Activated CD4-positive, alpha-beta memory T cell treated with anti-CD3 and anti-CD28 coated beads, Interleukin-2, amount 10 ng/mL, durations not matched to agents 7 days and 5 days (primary cell): ENCODE results near the gene CMSS1. TPM values are rescaled to one million over a fixed set of nuclear protein-coding genes. Genes with fewer than 3 reads are reported as not detected.

Experiments
- CTCF ChIA-PET: fragments of 350-600 bp; sonication (Branson Sonifier 250); formaldehyde crosslinking; loops from one replicate; lab custom pipeline; 2021; ENCODE audit warnings: antibody characterized with exemption, inconsistent platforms; lab: Charles Lee
- POLR2A ChIA-PET: fragments of 350-600 bp; sonication (Branson Sonifier 250); formaldehyde crosslinking; loops from one replicate; lab custom pipeline; 2021; ENCODE audit warnings: antibody characterized with exemption; lab: Charles Lee
- DNase-seq: peaks from one replicate; pipeline ENCODE4 v3.0.0-alpha.2; 2020
- H3K27ac Mint-ChIP-seq: one replicate; pipeline ENCODE4 v1.8.0; 2021; ENCODE audit warnings: mild to moderate bottlenecking, mixed read lengths
- H3K27me3 Mint-ChIP-seq: one replicate; pipeline ENCODE4 v1.8.0; 2021; ENCODE audit warnings: mixed read lengths
- H3K36me3 Mint-ChIP-seq: one replicate; pipeline ENCODE4 v1.8.0; 2021; ENCODE audit warnings: low read depth, mixed read lengths
- H3K4me1 Mint-ChIP-seq: one replicate; pipeline ENCODE4 v1.8.0; 2021; ENCODE audit warnings: mixed read lengths
- H3K4me3 Mint-ChIP-seq: one replicate; pipeline ENCODE4 v1.8.0; 2021; ENCODE audit warnings: mild to moderate bottlenecking, mixed read lengths
- H3K9me3 Mint-ChIP-seq: one replicate; pipeline ENCODE4 v1.8.0; 2021; ENCODE audit warnings: mixed read lengths
- total RNA-seq, 2 experiments: library from RNA; stranded (reverse); gene quantifications; one replicate each; pipeline ENCODE4 v1.2.3, GENCODE V29; 2021

Gene CMSS1
- total RNA-seq, 2 experiments from 2014 or later: 28.0 to 31.0 TPM

GRCh38 chr3:100110162-100110561 is 292.5 kb downstream of the CMSS1 start:
- Mint-ChIP-seq H3K27me3 (no peaks in the 10 kb centered on the region), H3K4me3 (no peak overlapping the region), H3K27ac (no peak overlapping the region), H3K4me1 (peaks cover 23% of the 10 kb centered on the region), H3K9me3 (peaks cover 3% of the 10 kb centered on the region), H3K36me3 (peaks cover 12% of the 10 kb centered on the region)
- DNase-seq: no peak
- POLR2A ChIA-PET: no interaction called here
- CTCF ChIA-PET: interaction anchor here (0.8 to 2.4 kb wide), 2 partner anchors 20 to 36 kb away, joined by 3 to 8 read pairs; no protein-coding TSS in a partner anchor

- CTCF ChIA-PET: no interaction called here
- H3K9me3 Mint-ChIP-seq: no peaks in the 10 kb centered on the region
- peaks cover 1% of the 10 kb centered on the region for H3K36me3 Mint-ChIP-seq
- DNase-seq: no peak
- no peak overlapping the region for H3K27ac Mint-ChIP-seq
- no peaks in the 10 kb centered on the region for H3K27me3 Mint-ChIP-seq
- peaks cover 7% of the 10 kb centered on the region for H3K4me1 Mint-ChIP-seq
- H3K4me3 Mint-ChIP-seq: no peak overlapping the region
- POLR2A ChIA-PET: no interaction called here
Observed at GRCh38 chr3:100111728-100112127, 294.1 kb downstream of the CMSS1 start.

- no peak for DNase-seq
- H3K4me1 Mint-ChIP-seq: no peaks in the 10 kb centered on the region
- H3K9me3 Mint-ChIP-seq: no peaks in the 10 kb centered on the region
- H3K27me3 Mint-ChIP-seq: no peaks in the 10 kb centered on the region
- ChIA-PET POLR2A (no interaction called here), CTCF (no interaction called here)
- H3K27ac Mint-ChIP-seq: no peak overlapping the region
- no peak overlapping the region for H3K4me3 Mint-ChIP-seq
- H3K36me3 Mint-ChIP-seq: no peaks in the 10 kb centered on the region
Observed at GRCh38 chr3:100113723-100114412, 296.2 kb downstream of the CMSS1 start.

- H3K36me3 Mint-ChIP-seq: no peaks in the 10 kb centered on the region
- no peak for DNase-seq
- POLR2A ChIA-PET: no interaction called here
- CTCF ChIA-PET: no interaction called here
- no peak within 1 kb of the TSS for H3K4me3 Mint-ChIP-seq
- H3K4me1 Mint-ChIP-seq: no peaks in the 10 kb centered on the region
- H3K27ac Mint-ChIP-seq: no peak within 1 kb of the TSS
- no peaks in the 10 kb centered on the region for H3K9me3 Mint-ChIP-seq
- no peaks in the 10 kb centered on the region for H3K27me3 Mint-ChIP-seq
Observed at GRCh38 chr3:100114413-100115030, 296.9 kb downstream of the CMSS1 start, which contains the start of gene FILIP1L. Gene FILIP1L, minus strand, starts transcription at chr3:100114501.

GRCh38 chr3:100117093-100117492 is 299.4 kb downstream of the CMSS1 start:
- H3K27ac Mint-ChIP-seq: no peak overlapping the region
- H3K9me3 Mint-ChIP-seq: no peaks in the 10 kb centered on the region
- H3K27me3 Mint-ChIP-seq: no peaks in the 10 kb centered on the region
- H3K36me3 Mint-ChIP-seq: no peaks in the 10 kb centered on the region
- no peak for DNase-seq
- no peaks in the 10 kb centered on the region for H3K4me1 Mint-ChIP-seq
- ChIA-PET POLR2A (no interaction called here), CTCF (no interaction called here)
- H3K4me3 Mint-ChIP-seq: no peak overlapping the region

GRCh38 chr3:100120012-100120411 is 302.4 kb downstream of the CMSS1 start:
- no peak overlapping the region for H3K27ac Mint-ChIP-seq
- no peaks in the 10 kb centered on the region for H3K4me1 Mint-ChIP-seq
- no peak overlapping the region for H3K4me3 Mint-ChIP-seq
- no peaks in the 10 kb centered on the region for H3K27me3 Mint-ChIP-seq
- POLR2A ChIA-PET: no interaction called here
- no peaks in the 10 kb centered on the region for H3K9me3 Mint-ChIP-seq
- CTCF ChIA-PET: no interaction called here
- no peaks in the 10 kb centered on the region for H3K36me3 Mint-ChIP-seq
- no peak for DNase-seq

GRCh38 chr3:100120693-100121092 is 303.0 kb downstream of the CMSS1 start:
- no peak overlapping the region for H3K4me3 Mint-ChIP-seq
- no peaks in the 10 kb centered on the region for H3K36me3 Mint-ChIP-seq
- no peak overlapping the region for H3K27ac Mint-ChIP-seq
- H3K9me3 Mint-ChIP-seq: no peaks in the 10 kb centered on the region
- no peak for DNase-seq
- ChIA-PET CTCF (no interaction called here), POLR2A (no interaction called here)
- H3K27me3 Mint-ChIP-seq: no peaks in the 10 kb centered on the region
- no peaks in the 10 kb centered on the region for H3K4me1 Mint-ChIP-seq

- H3K9me3 Mint-ChIP-seq: no peaks in the 10 kb centered on the region
- H3K4me3 Mint-ChIP-seq: no peak overlapping the region
- CTCF ChIA-PET: no interaction called here
- POLR2A ChIA-PET: no interaction called here
- H3K36me3 Mint-ChIP-seq: no peaks in the 10 kb centered on the region
- no peaks in the 10 kb centered on the region for H3K4me1 Mint-ChIP-seq
- DNase-seq: no peak
- H3K27ac Mint-ChIP-seq: no peak overlapping the region
- no peaks in the 10 kb centered on the region for H3K27me3 Mint-ChIP-seq
Observed at GRCh38 chr3:100122321-100122720, 304.7 kb downstream of the CMSS1 start.

GRCh38 chr3:100123112-100123511 is 305.4 kb downstream of the CMSS1 start:
- H3K4me3 Mint-ChIP-seq: no peak overlapping the region
- no peaks in the 10 kb centered on the region for H3K9me3 Mint-ChIP-seq
- no peak for DNase-seq
- H3K36me3 Mint-ChIP-seq: no peaks in the 10 kb centered on the region
- no peak overlapping the region for H3K27ac Mint-ChIP-seq
- CTCF ChIA-PET: no interaction called here
- POLR2A ChIA-PET: no interaction called here
- H3K27me3 Mint-ChIP-seq: no peaks in the 10 kb centered on the region
- no peaks in the 10 kb centered on the region for H3K4me1 Mint-ChIP-seq

- no peak overlapping the region for H3K27ac Mint-ChIP-seq
- ChIA-PET POLR2A (no interaction called here), CTCF (no interaction called here)
- H3K27me3 Mint-ChIP-seq: no peaks in the 10 kb centered on the region
- DNase-seq: no peak
- no peaks in the 10 kb centered on the region for H3K36me3 Mint-ChIP-seq
- H3K4me1 Mint-ChIP-seq: no peaks in the 10 kb centered on the region
- no peaks in the 10 kb centered on the region for H3K9me3 Mint-ChIP-seq
- H3K4me3 Mint-ChIP-seq: no peak overlapping the region
Observed at GRCh38 chr3:100124201-100124761, 306.6 kb downstream of the CMSS1 start.

GRCh38 chr3:100125161-100125938 is 307.7 kb downstream of the CMSS1 start:
- no peaks in the 10 kb centered on the region for H3K4me1 Mint-ChIP-seq
- ChIA-PET CTCF (interaction anchor here (1.4 kb wide), 1 partner anchor 24 kb away, joined by 3 read pairs; no protein-coding TSS in a partner anchor), POLR2A (no interaction called here)
- no peaks in the 10 kb centered on the region for H3K36me3 Mint-ChIP-seq
- no peak for DNase-seq
- no peak overlapping the region for H3K27ac Mint-ChIP-seq
- H3K9me3 Mint-ChIP-seq: no peaks in the 10 kb centered on the region
- no peaks in the 10 kb centered on the region for H3K27me3 Mint-ChIP-seq
- H3K4me3 Mint-ChIP-seq: no peak overlapping the region

GRCh38 chr3:100127792-100128191 is 310.1 kb downstream of the CMSS1 start:
- Mint-ChIP-seq H3K27ac (no peak overlapping the region), H3K27me3 (no peaks in the 10 kb centered on the region), H3K4me1 (no peaks in the 10 kb centered on the region), H3K36me3 (no peaks in the 10 kb centered on the region), H3K9me3 (no peaks in the 10 kb centered on the region), H3K4me3 (no peak overlapping the region)
- ChIA-PET POLR2A (no interaction called here), CTCF (interaction anchor here (1.0 kb wide), 1 partner anchor 29 kb away, joined by 3 read pairs; no protein-coding TSS in a partner anchor)
- no peak for DNase-seq

- Mint-ChIP-seq H3K9me3 (no peaks in the 10 kb centered on the region), H3K36me3 (no peaks in the 10 kb centered on the region), H3K27ac (no peak overlapping the region), H3K4me1 (no peaks in the 10 kb centered on the region), H3K27me3 (no peaks in the 10 kb centered on the region), H3K4me3 (no peak overlapping the region)
- DNase-seq: no peak
- ChIA-PET POLR2A (no interaction called here), CTCF (no interaction called here)
Observed at GRCh38 chr3:100128565-100128964, 310.9 kb downstream of the CMSS1 start.
